Measurements from ENCODE around the gene ALOX15B. TPM values are rescaled to one million over a fixed set of nuclear protein-coding genes. Genes with fewer than 3 reads are reported as not detected.

The ALOX15B gene
- total RNA-seq, 1 donor from 2014 or later = not detected

GRCh38 chr17:8073627-8074484, 35.0 kb downstream of the ALOX15B start:
- FAIRE-seq = no peak

DNA sequence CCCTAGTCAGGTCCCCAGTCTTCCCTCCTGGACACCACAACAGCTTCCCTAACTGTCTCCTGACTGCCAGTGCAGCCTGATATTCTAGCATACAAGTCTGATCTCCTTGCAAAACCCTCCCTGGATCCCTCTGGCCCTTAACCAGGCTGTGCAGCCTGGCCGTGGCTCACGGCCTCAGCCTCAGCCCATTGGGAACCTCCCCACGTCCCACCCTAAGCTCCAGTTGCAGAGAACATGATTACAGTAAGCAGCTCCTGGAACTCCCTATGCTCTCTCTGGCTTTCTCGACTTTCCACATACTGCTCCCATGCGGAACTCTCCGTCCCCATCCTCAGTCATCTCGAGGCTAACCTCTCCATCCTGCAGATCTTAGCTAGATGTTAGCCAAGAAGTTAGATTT, 35.7 kb downstream of the ALOX15B start:
- Histone ChIP-seq H3K79me2 (ENCODE audit: insufficient read depth, low read length) (no peaks in the 10 kb centered on the region), H3K4me3 (ENCODE audit: insufficient read depth, low read depth, low read length) (no peak overlapping the region), H3K27ac (ENCODE audit: low read depth, low read length) (no peak overlapping the region), H3K27me3 (ENCODE audit: insufficient read depth, low read length) (peaks cover 69% of the 10 kb centered on the region), H3K4me1 (ENCODE audit: insufficient read depth, low read length) (peaks cover 4% of the 10 kb centered on the region), H3K36me3 (ENCODE audit: insufficient read depth, low read length) (no peaks in the 10 kb centered on the region), H4K20me1 (ENCODE audit: insufficient read depth, low read length) (no peaks in the 10 kb centered on the region), H2AFZ (ENCODE audit: low read depth, low read length) (no peak overlapping the region), H3K4me2 (ENCODE audit: low read length) (no peak overlapping the region), H3K9ac (ENCODE audit: low read length) (no peak overlapping the region), H3K9me3 (ENCODE audit: insufficient read depth, low read depth, low read length) (no peaks in the 10 kb centered on the region)
- H3K4me3 Mint-ChIP-seq (ENCODE audit: unreplicated experiment) = no peak overlapping the region
- no peak for FAIRE-seq
- no peak for DNase-seq (ENCODE audit: low read depth)
- peaks cover 4% of the 10 kb centered on the region for H3K4me1 Mint-ChIP-seq (ENCODE audit: low read depth, unreplicated experiment)
- peaks cover 92% of the 10 kb centered on the region for H3K27me3 Mint-ChIP-seq (ENCODE audit: low read depth, unreplicated experiment)
- H3K36me3 Mint-ChIP-seq (ENCODE audit: low read depth, unreplicated experiment) = peaks cover 1% of the 10 kb centered on the region
- no peak overlapping the region for H3K27ac Mint-ChIP-seq (ENCODE audit: unreplicated experiment)
- TF ChIP-seq EZH2 (IDR thresholded peaks at IDR 0.05; ENCODE audit: insufficient read depth, low read length) = no peak
- TF ChIP-seq, protein P1, sequence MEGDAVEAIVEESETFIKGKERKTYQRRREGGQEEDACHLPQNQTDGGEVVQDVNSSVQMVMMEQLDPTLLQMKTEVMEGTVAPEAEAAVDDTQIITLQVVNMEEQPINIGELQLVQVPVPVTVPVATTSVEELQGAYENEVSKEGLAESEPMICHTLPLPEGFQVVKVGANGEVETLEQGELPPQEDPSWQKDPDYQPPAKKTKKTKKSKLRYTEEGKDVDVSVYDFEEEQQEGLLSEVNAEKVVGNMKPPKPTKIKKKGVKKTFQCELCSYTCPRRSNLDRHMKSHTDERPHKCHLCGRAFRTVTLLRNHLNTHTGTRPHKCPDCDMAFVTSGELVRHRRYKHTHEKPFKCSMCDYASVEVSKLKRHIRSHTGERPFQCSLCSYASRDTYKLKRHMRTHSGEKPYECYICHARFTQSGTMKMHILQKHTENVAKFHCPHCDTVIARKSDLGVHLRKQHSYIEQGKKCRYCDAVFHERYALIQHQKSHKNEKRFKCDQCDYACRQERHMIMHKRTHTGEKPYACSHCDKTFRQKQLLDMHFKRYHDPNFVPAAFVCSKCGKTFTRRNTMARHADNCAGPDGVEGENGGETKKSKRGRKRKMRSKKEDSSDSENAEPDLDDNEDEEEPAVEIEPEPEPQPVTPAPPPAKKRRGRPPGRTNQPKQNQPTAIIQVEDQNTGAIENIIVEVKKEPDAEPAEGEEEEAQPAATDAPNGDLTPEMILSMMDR (IDR thresholded peaks at IDR 0.05; ENCODE audit: insufficient read depth, low read depth, low read length) = no peak
- H3K9me3 Mint-ChIP-seq (ENCODE audit: unreplicated experiment) = no peaks in the 10 kb centered on the region

More at GRCh38 chr17:8073627-8074484, 35.0 kb downstream of the ALOX15B start:
- Histone ChIP-seq H3K4me2 (ENCODE audit: low read length) (peak overlapping the region; percentile 52), H3K27me3 (ENCODE audit: insufficient read depth, low read length) (peaks cover 63% of the 10 kb centered on the region), H3K4me1 (ENCODE audit: insufficient read depth, low read length) (peaks cover 2% of the 10 kb centered on the region), H3K36me3 (ENCODE audit: insufficient read depth, low read length) (no peaks in the 10 kb centered on the region), H3K9ac (ENCODE audit: low read length) (no peak overlapping the region), H3K27ac (ENCODE audit: low read depth, low read length) (no peak overlapping the region), H3K79me2 (ENCODE audit: insufficient read depth, low read length) (no peaks in the 10 kb centered on the region), H3K4me3 (ENCODE audit: insufficient read depth, low read depth, low read length) (no peak overlapping the region), H4K20me1 (ENCODE audit: insufficient read depth, low read length) (no peaks in the 10 kb centered on the region), H2AFZ (ENCODE audit: low read depth, low read length) (peak overlapping the region; percentile 26), H3K9me3 (ENCODE audit: insufficient read depth, low read depth, low read length) (no peaks in the 10 kb centered on the region)
- no peak for TF ChIP-seq EZH2 (IDR thresholded peaks at IDR 0.05; ENCODE audit: insufficient read depth, low read length)
- TF ChIP-seq, protein P1 (IDR thresholded peaks at IDR 0.05; ENCODE audit: insufficient read depth, low read depth, low read length) = peak; percentile 63
- Mint-ChIP-seq H3K36me3 (ENCODE audit: low read depth, unreplicated experiment) (peaks cover 1% of the 10 kb centered on the region), H3K27me3 (ENCODE audit: low read depth, unreplicated experiment) (peaks cover 95% of the 10 kb centered on the region), H3K27ac (ENCODE audit: unreplicated experiment) (no peak overlapping the region), H3K4me1 (ENCODE audit: low read depth, unreplicated experiment) (peaks cover 4% of the 10 kb centered on the region), H3K4me3 (ENCODE audit: unreplicated experiment) (no peak overlapping the region), H3K9me3 (ENCODE audit: unreplicated experiment) (peaks cover 2% of the 10 kb centered on the region)
- peak; percentile 21 for DNase-seq (ENCODE audit: low read depth)

GRCh38 chr17:8075081-8075480, 36.2 kb downstream of the ALOX15B start:
- no peaks in the 10 kb centered on the region for H3K36me3 ChIP-seq (ENCODE audit: insufficient read depth, low read length)
- no peaks in the 10 kb centered on the region for H3K9me3 Mint-ChIP-seq (ENCODE audit: unreplicated experiment)
- H3K27me3 Mint-ChIP-seq (ENCODE audit: low read depth, unreplicated experiment) = peaks cover 87% of the 10 kb centered on the region
- no peak overlapping the region for H3K27ac Mint-ChIP-seq (ENCODE audit: unreplicated experiment)
- no peak overlapping the region for H3K27ac ChIP-seq (ENCODE audit: low read depth, low read length)
- peaks cover 6% of the 10 kb centered on the region for H3K4me1 ChIP-seq (ENCODE audit: insufficient read depth, low read length)
- TF ChIP-seq, protein P1 (IDR thresholded peaks at IDR 0.05; ENCODE audit: insufficient read depth, low read depth, low read length) = no peak
- no peak for TF ChIP-seq EZH2 (IDR thresholded peaks at IDR 0.05; ENCODE audit: insufficient read depth, low read length)
- no peak overlapping the region for H3K9ac ChIP-seq (ENCODE audit: low read length)
- no peak overlapping the region for H3K4me3 ChIP-seq (ENCODE audit: insufficient read depth, low read depth, low read length)
- H3K9me3 ChIP-seq (ENCODE audit: insufficient read depth, low read depth, low read length) = no peaks in the 10 kb centered on the region
- DNase-seq (ENCODE audit: low read depth) = no peak
- H3K4me3 Mint-ChIP-seq (ENCODE audit: unreplicated experiment) = no peak overlapping the region
- no peak overlapping the region for H2AFZ ChIP-seq (ENCODE audit: low read depth, low read length)
- peaks cover 1% of the 10 kb centered on the region for H3K36me3 Mint-ChIP-seq (ENCODE audit: low read depth, unreplicated experiment)
- peaks cover 69% of the 10 kb centered on the region for H3K27me3 ChIP-seq (ENCODE audit: insufficient read depth, low read length)
- no peaks in the 10 kb centered on the region for H4K20me1 ChIP-seq (ENCODE audit: insufficient read depth, low read length)
- H3K4me2 ChIP-seq (ENCODE audit: low read length) = no peak overlapping the region
- no peaks in the 10 kb centered on the region for H3K79me2 ChIP-seq (ENCODE audit: insufficient read depth, low read length)
- FAIRE-seq = no peak
- H3K4me1 Mint-ChIP-seq (ENCODE audit: low read depth, unreplicated experiment) = peaks cover 4% of the 10 kb centered on the region

Data from astrocyte (in vitro differentiated cells and primary cell).